ENCODE measurements around the gene NEK10. TPM values are rescaled to one million over a fixed set of nuclear protein-coding genes. Genes with fewer than 3 reads are reported as not detected.
A peak's percentile ranks its signal among the peaks of the same experiment; 100 is the strongest.
"Not testable (repeated sequence)": the region's sequence is repeated elsewhere in the genome, so short reads cannot be mapped to it uniquely, and the experiment has no call there.

Gene NEK10
- total and polyA plus RNA-seq, 4 donors = 3.5 to 60.3 (median 12.8) TPM

DNA sequence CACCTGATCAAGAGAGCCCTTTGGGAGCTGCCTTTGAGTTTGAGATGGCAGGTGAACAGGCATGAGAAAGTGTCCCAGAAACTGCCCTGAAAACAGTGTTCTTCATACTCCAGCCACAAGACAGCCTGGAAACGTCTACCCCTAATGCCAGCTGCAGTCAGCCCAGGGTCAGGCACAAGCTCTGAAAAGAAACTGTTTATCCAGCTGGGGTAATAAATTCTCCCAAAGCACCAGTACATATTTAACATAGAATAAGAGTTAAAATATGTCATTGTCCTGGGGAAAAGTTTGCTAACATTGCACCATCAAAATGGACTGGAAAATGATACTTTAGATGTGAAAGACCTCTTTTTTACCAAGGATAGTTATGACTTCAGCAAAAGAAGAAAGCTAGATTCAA, 66.3 kb downstream of the NEK10 start:
- H3K27ac ChIP-seq (ENCODE audit: low read depth in 1 of 2, low read length in 1 of 2) = no peak overlapping the region
- ATAC-seq (ENCODE audit: insufficient read depth, low FRiP score) (no peak), DNase-seq (no peak)
- TF ChIP-seq CTCF (IDR thresholded peaks at IDR 0.05; ENCODE audit: control extremely low read depth, extremely low read depth) = no peak
- peaks cover 0 to 1% (median 0%) of the 10 kb centered on the region in 4 donors for H3K36me3 ChIP-seq (ENCODE audit: control insufficient read depth in 4 of 4, insufficient read depth in 4 of 4, low read length in 4 of 4)
- H3K9ac ChIP-seq (ENCODE audit: insufficient read depth in 1 of 2, low read length in 2 of 2) = no peak overlapping the region
- H3K27me3 ChIP-seq (ENCODE audit: control insufficient read depth in 3 of 3, insufficient read depth in 3 of 3, low read length in 2 of 3) = no peaks in the 10 kb centered on the region
- H3K4me1 ChIP-seq (ENCODE audit: control insufficient read depth in 5 of 5, insufficient read depth in 5 of 5, low read length in 5 of 5) = no peaks in the 10 kb centered on the region
- H3K4me3 ChIP-seq = no peak overlapping the region
- 87 to 89% methylated on average over 1 of the region's 1 CpG for WGBS, 2 donors
- peaks cover 0 to 8% (median 3%) of the 10 kb centered on the region in 4 donors for H3K9me3 ChIP-seq (ENCODE audit: control insufficient read depth in 4 of 4, insufficient read depth in 3 of 4, low read length in 3 of 4)

- 78 to 89% methylated on average over 2 of the region's 2 CpGs for WGBS, 2 donors
Measured at GRCh38 chr3:27298981-27299380, 70.2 kb downstream of the NEK10 start.

DNA sequence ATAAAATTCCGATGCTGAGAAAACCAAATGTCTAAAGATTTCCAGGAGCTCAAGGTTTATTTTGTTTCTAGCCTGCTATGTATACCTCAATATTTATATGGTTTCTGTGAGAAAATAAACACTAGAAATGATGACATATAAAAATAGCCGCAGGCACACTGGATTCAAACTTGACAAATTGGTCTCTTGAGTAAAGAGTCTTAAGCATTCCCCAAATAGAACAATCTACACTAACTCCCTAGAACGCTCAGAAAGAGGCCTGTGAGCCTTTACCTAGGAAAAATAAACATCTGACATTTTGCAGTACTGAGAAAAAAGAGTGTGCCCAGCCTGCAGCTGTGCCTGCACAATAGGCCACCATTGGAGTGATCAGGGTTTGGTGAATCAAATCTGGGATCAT, 75.2 kb downstream of the NEK10 start:
- no peak for TF ChIP-seq CTCF (IDR thresholded peaks at IDR 0.05; ENCODE audit: control extremely low read depth, extremely low read depth)
- Histone ChIP-seq H3K27ac (ENCODE audit: low read depth in 1 of 2, low read length in 1 of 2) (no peak overlapping the region), H3K27me3 (ENCODE audit: control insufficient read depth in 3 of 3, insufficient read depth in 3 of 3, low read length in 2 of 3) (no peaks in the 10 kb centered on the region), H3K9me3 (ENCODE audit: control insufficient read depth in 4 of 4, insufficient read depth in 3 of 4, low read length in 3 of 4) (peaks cover 0 to under 1% (median 0%) of the 10 kb centered on the region in 4 donors), H3K9ac (ENCODE audit: insufficient read depth in 1 of 2, low read length in 2 of 2) (no peak overlapping the region), H3K4me3 (no peak overlapping the region), H3K36me3 (ENCODE audit: control insufficient read depth in 4 of 4, insufficient read depth in 4 of 4, low read length in 4 of 4) (peaks cover 0 to 3% (median under 1%) of the 10 kb centered on the region in 4 donors), H3K4me1 (ENCODE audit: control insufficient read depth in 5 of 5, insufficient read depth in 5 of 5, low read length in 5 of 5) (no peaks in the 10 kb centered on the region)
- DNase-seq (peak in 2 of 3 donors; percentile 48 to 64), ATAC-seq (ENCODE audit: insufficient read depth, low FRiP score) (no peak)
- 53 to 84% methylated on average over 3 of the region's 3 CpGs for WGBS, 2 donors

More at GRCh38 chr3:27298981-27299380, 70.2 kb downstream of the NEK10 start:
- H3K36me3 ChIP-seq (ENCODE audit: control insufficient read depth in 4 of 4, insufficient read depth in 4 of 4, low read length in 4 of 4); H3K27me3 ChIP-seq (ENCODE audit: control insufficient read depth in 3 of 3, insufficient read depth in 3 of 3, low read length in 2 of 3); ATAC-seq (ENCODE audit: insufficient read depth, low FRiP score); DNase-seq; H3K27ac ChIP-seq (ENCODE audit: low read depth in 1 of 2, low read length in 1 of 2); H3K4me3 ChIP-seq; H3K4me1 ChIP-seq (ENCODE audit: control insufficient read depth in 5 of 5, insufficient read depth in 5 of 5, low read length in 5 of 5); H3K9me3 ChIP-seq (ENCODE audit: control insufficient read depth in 4 of 4, insufficient read depth in 3 of 4, low read length in 3 of 4); H3K9ac ChIP-seq (ENCODE audit: insufficient read depth in 1 of 2, low read length in 2 of 2): not testable (repeated sequence)

- ATAC-seq (ENCODE audit: insufficient read depth, low FRiP score) (no peak), DNase-seq (peak in 1 of 3 donors; percentile 9)
- Histone ChIP-seq H3K4me3 (no peak overlapping the region), H3K9me3 (ENCODE audit: control insufficient read depth in 4 of 4, insufficient read depth in 3 of 4, low read length in 3 of 4) (no peaks in the 10 kb centered on the region), H3K27ac (ENCODE audit: low read depth in 1 of 2, low read length in 1 of 2) (no peak overlapping the region), H3K27me3 (ENCODE audit: control insufficient read depth in 3 of 3, insufficient read depth in 3 of 3, low read length in 2 of 3) (no peaks in the 10 kb centered on the region), H3K4me1 (ENCODE audit: control insufficient read depth in 5 of 5, insufficient read depth in 5 of 5, low read length in 5 of 5) (no peaks in the 10 kb centered on the region), H3K36me3 (ENCODE audit: control insufficient read depth in 4 of 4, insufficient read depth in 4 of 4, low read length in 4 of 4) (peaks cover 0 to 3% (median 0%) of the 10 kb centered on the region in 4 donors), H3K9ac (ENCODE audit: insufficient read depth in 1 of 2, low read length in 2 of 2) (no peak overlapping the region)
- no peak for TF ChIP-seq CTCF (IDR thresholded peaks at IDR 0.05; ENCODE audit: control extremely low read depth, extremely low read depth)
Measured at GRCh38 chr3:27290760-27291159, 78.4 kb downstream of the NEK10 start.

Measured in lung (tissue), 12 donors.